HUES48 (cell line): ENCODE results near the gene PTGER2.

ENCODE experiments used
- H3K27ac ChIP-seq: one replicate; pipeline ENCODE4 v1.7.0; 2013; ENCODE audit warnings: low read depth, low read length, inconsistent platforms
- H3K27me3 ChIP-seq: 2 replicates; pipeline ENCODE4 v1.6.1; 2013; ENCODE audit warnings: mild to moderate bottlenecking, low read length; ENCODE audit not compliant: control insufficient read depth, insufficient read depth
- H3K36me3 ChIP-seq: 2 replicates; pipeline ENCODE4 v1.6.1; 2013; ENCODE audit warnings: low read length; ENCODE audit not compliant: control insufficient read depth, insufficient read depth
- H3K4me1 ChIP-seq: 2 replicates; pipeline ENCODE4 v1.6.1; 2013; ENCODE audit warnings: mild to moderate bottlenecking, low read length; ENCODE audit not compliant: control insufficient read depth, insufficient read depth
- H3K4me3 ChIP-seq: 2 replicates; pipeline ENCODE4 v1.5.1; 2013; ENCODE audit warnings: mild to moderate bottlenecking, low read depth, low read length
- H3K9ac ChIP-seq: 2 replicates; pipeline ENCODE4 v1.6.1; 2013; ENCODE audit warnings: mild to moderate bottlenecking, low read depth, low read length, moderate library complexity
- H3K9me3 ChIP-seq: 2 replicates; pipeline ENCODE4 v1.6.1; 2013; ENCODE audit warnings: low read length; ENCODE audit not compliant: control insufficient read depth, insufficient read depth

The PTGER2 gene, protein sequence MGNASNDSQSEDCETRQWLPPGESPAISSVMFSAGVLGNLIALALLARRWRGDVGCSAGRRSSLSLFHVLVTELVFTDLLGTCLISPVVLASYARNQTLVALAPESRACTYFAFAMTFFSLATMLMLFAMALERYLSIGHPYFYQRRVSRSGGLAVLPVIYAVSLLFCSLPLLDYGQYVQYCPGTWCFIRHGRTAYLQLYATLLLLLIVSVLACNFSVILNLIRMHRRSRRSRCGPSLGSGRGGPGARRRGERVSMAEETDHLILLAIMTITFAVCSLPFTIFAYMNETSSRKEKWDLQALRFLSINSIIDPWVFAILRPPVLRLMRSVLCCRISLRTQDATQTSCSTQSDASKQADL

DNA sequence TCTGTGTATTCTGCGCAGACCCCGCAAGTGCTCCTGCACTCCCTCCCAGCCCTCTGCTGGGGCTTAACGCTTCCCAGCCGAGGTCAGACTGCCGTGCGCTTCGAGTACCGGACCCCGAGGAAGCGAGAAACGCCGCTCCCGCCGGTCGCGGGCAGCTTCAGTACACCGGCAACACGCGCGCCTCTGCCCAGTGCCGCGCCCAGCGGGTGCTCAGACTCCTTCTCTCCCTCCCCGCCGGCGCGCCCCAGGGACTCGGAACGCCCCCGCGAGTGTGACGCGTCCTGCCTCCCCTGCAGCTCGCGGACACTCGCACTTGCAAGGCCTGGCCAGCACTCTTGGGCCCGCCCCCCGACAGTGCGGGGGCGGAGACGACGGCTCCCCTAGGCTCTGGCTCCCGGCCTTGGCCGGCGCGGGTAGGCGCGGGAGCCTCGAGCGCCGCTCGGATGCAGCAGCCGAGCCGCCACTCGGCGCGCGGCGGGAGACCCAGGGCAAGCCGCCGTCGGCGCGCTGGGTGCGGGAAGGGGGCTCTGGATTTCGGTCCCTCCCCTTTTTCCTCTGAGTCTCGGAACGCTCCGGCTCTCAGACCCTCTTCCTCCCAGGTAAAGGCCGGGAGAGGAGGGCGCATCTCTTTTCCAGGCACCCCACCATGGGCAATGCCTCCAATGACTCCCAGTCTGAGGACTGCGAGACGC lies at the start of gene PTGER2:
Gene PTGER2 (plus strand): TSS at position 410 of the 692 bp plus-strand sequence. CDS start 237 bp downstream, at position 647.
- H3K27me3 ChIP-seq: peaks cover 69% of the 10 kb centered on the region
- peak within 1 kb of the TSS; percentile 71 for H3K4me3 ChIP-seq
- H3K9me3 ChIP-seq: no peaks in the 10 kb centered on the region
- peak within 1 kb of the TSS; percentile 30; the same call in 1 of the 2 replicates for H3K9ac ChIP-seq
- H3K4me1 ChIP-seq: peaks cover 3% of the 10 kb centered on the region; the same call in 1 of the 2 replicates
- no peaks in the 10 kb centered on the region for H3K36me3 ChIP-seq
- H3K27ac ChIP-seq: no peak within 1 kb of the TSS

DNA sequence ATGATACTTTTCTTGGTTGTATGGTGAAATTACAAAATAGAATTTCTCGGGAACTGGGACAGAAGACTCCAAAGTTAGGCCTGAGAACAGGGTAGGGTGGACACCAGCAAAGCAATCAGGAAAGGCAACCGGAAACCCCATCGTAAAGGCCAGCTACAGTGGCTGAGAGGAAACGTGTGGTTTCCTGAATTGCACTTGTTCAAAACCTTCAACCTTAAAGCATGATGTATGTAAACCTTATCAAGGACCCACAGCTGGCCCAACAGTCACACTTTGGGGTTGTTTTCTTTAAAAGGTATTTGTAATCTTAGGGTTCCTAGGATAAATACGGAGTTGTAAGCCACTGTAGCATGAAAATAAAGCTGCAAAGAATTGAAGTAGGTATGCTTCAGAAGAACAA lies 48.9 kb upstream of the PTGER2 start:
- H3K27me3 ChIP-seq: peaks cover 60% of the 10 kb centered on the region
- no peak overlapping the region for H3K4me3 ChIP-seq
- no peaks in the 10 kb centered on the region; the same call in 1 of the 2 replicates for H3K4me1 ChIP-seq
- no peaks in the 10 kb centered on the region for H3K36me3 ChIP-seq
- H3K9ac ChIP-seq: no peak overlapping the region
- H3K9me3 ChIP-seq: no peaks in the 10 kb centered on the region
- no peak overlapping the region for H3K27ac ChIP-seq

DNA sequence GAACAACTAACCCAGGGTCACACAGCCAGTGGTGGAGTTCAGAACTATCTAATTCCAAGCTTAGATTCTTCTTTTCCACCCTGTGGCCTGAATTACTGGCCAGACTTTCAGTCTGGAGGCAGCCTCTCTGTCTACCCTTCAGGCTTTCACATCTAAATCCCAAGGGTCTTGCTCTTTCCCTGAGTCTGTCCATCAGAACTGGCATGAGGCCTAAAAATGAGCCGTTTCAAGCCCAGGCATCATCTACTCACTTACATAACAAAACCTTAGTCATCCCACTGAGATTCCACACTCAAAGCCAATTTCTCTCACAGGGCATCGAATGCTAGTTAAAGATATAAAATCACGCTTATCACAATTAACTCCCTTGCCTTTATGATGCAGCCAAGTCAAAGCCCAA lies 47.9 kb upstream of the PTGER2 start:
- no peak overlapping the region for H3K4me3 ChIP-seq
- no peak overlapping the region for H3K9ac ChIP-seq
- H3K27ac ChIP-seq: no peak overlapping the region
- no peaks in the 10 kb centered on the region; the same call in 1 of the 2 replicates for H3K4me1 ChIP-seq
- H3K9me3 ChIP-seq: no peaks in the 10 kb centered on the region
- H3K27me3 ChIP-seq: peaks cover 67% of the 10 kb centered on the region
- H3K36me3 ChIP-seq: no peaks in the 10 kb centered on the region

DNA sequence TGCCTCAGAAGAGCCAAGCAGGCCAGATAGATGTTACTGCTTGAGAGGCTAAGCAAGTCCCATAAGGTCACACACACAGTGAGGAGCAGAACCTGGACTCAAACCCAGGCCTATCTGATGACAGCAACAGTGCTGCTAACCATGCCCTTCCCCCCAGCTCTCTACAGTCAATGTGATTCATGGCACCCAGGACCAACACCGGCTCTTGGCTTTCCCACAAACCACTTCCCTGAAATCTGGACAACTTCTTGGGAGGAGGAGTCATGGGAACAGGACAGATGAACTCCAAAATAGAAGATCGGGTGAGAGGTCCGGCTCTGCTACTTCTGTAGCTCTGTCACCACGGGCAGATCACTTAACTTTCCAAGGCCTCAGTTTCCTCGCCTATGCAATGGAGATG lies 47.3 kb upstream of the PTGER2 start:
- Histone ChIP-seq H3K4me1 (no peaks in the 10 kb centered on the region; the same call in 1 of the 2 replicates), H3K27ac (no peak overlapping the region), H3K36me3 (no peaks in the 10 kb centered on the region), H3K27me3 (peaks cover 67% of the 10 kb centered on the region), H3K9me3 (no peaks in the 10 kb centered on the region), H3K9ac (no peak overlapping the region), H3K4me3 (no peak overlapping the region)

DNA sequence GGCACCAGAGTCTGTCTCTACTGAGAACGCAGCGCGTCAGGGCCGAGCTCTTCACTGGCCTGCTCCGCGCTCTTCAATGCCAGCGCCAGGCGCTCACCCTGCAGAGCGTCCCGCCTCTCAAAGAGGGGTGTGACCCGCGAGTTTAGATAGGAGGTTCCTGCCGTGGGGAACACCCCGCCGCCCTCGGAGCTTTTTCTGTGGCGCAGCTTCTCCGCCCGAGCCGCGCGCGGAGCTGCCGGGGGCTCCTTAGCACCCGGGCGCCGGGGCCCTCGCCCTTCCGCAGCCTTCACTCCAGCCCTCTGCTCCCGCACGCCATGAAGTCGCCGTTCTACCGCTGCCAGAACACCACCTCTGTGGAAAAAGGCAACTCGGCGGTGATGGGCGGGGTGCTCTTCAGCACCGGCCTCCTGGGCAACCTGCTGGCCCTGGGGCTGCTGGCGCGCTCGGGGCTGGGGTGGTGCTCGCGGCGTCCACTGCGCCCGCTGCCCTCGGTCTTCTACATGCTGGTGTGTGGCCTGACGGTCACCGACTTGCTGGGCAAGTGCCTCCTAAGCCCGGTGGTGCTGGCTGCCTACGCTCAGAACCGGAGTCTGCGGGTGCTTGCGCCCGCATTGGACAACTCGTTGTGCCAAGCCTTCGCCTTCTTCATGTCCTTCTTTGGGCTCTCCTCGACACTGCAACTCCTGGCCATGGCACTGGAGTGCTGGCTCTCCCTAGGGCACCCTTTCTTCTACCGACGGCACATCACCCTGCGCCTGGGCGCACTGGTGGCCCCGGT lies 46.4 kb upstream of the PTGER2 start, which contains the start of gene PTGDR:
Gene PTGDR (plus strand): TSS at position 198 of the 778 bp plus-strand sequence. CDS start 117 bp downstream, at position 315.
- Histone ChIP-seq H3K27ac (no peak within 1 kb of the TSS), H3K9me3 (no peaks in the 10 kb centered on the region), H3K36me3 (no peaks in the 10 kb centered on the region), H3K27me3 (peaks cover 67% of the 10 kb centered on the region), H3K4me3 (peak within 1 kb of the TSS; percentile 61), H3K9ac (no peak within 1 kb of the TSS), H3K4me1 (no peaks in the 10 kb centered on the region; the same call in 1 of the 2 replicates)

DNA sequence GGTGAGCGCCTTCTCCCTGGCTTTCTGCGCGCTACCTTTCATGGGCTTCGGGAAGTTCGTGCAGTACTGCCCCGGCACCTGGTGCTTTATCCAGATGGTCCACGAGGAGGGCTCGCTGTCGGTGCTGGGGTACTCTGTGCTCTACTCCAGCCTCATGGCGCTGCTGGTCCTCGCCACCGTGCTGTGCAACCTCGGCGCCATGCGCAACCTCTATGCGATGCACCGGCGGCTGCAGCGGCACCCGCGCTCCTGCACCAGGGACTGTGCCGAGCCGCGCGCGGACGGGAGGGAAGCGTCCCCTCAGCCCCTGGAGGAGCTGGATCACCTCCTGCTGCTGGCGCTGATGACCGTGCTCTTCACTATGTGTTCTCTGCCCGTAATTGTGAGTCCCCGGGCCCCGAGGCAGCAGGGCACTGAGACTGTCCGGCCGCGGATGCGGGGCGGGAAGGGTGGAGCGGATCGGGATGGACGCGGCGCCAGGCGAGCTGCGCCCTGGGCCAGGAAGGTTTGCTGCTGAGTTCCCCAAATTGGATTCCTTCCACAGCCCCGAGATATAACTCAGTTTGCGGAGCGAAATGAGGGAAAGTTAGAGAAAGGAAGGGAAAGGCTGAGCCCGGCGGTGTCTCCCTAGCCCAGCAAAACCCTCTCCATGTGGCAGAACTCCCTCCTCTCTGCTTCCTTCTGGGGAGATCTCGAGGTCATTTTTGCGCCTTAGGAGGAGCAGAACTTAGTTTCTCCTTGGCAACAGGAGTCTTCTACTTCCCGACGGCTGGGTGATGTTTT lies 45.6 kb upstream of the PTGER2 start:
- Histone ChIP-seq H3K9ac (no peak overlapping the region), H3K9me3 (no peaks in the 10 kb centered on the region), H3K4me1 (no peaks in the 10 kb centered on the region; the same call in 1 of the 2 replicates), H3K36me3 (no peaks in the 10 kb centered on the region), H3K4me3 (peak overlapping the region; percentile 61), H3K27ac (no peak overlapping the region), H3K27me3 (peaks cover 67% of the 10 kb centered on the region)

DNA sequence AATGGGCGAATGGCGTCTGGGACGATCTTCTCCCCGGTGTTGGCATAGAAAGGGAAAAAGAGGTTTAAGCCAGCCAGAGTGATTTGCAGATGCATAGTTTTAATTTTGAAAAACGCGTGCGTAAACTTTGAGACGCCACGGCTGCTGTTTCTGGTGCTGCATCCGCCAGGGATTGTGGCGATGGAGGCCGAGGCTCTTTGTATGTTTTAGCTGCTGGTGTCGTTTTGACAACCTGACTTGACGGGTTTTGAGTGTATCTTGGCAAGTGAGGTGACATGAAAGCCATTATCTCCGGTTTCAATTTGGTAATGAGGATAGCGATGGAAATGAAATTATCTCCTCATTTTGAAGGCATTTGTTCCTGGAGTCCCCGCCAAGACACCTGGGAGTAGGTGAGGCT lies 45.0 kb upstream of the PTGER2 start:
- Histone ChIP-seq H3K4me3 (peak overlapping the region; percentile 61), H3K9me3 (no peaks in the 10 kb centered on the region), H3K36me3 (no peaks in the 10 kb centered on the region), H3K27me3 (peaks cover 62% of the 10 kb centered on the region), H3K27ac (no peak overlapping the region), H3K9ac (no peak overlapping the region), H3K4me1 (no peaks in the 10 kb centered on the region; the same call in 1 of the 2 replicates)

DNA sequence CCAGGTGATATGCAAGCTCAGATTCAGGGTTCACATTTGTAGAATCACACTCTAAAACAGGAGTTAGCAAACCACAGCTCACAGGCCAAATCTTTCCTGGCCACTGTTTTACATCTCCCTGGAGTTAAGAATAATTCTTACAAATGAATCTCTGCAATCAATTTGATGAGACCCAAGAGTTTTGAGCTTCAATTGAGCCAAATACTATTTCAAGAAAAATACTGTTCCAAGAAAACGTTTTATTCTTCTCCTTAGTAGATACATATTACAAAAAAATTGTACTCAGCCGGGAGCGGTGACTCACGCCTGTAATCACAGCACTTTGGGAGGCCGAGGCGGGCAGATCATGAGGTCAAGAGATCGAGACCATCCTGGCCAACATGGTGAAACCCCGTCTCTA lies 44.1 kb upstream of the PTGER2 start:
- Histone ChIP-seq H3K36me3 (no peaks in the 10 kb centered on the region), H3K9ac (no peak overlapping the region), H3K27ac (no peak overlapping the region), H3K9me3 (no peaks in the 10 kb centered on the region), H3K4me1 (no peaks in the 10 kb centered on the region; the same call in 1 of the 2 replicates), H3K4me3 (no peak overlapping the region), H3K27me3 (peaks cover 58% of the 10 kb centered on the region)

DNA sequence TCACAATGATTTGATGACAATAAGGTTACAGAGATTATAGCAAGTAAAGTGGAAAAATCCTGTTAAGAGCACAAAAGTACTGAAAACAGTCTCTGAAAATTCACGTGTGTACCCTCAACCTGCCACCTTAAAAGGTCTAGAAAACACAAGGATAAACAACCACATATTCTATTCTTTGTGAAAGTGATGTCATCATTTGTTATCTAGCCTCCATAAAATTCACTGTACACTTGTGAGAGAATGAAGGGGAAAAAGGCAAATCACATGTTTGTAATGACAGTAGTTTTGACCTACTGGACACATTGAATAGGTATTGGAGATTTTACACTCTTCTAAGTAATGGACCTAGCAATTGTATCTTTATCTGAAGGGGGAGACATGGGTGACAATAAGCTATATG lies 42.6 kb upstream of the PTGER2 start:
- Histone ChIP-seq H3K27me3 (peaks cover 43% of the 10 kb centered on the region), H3K4me1 (peaks cover 4% of the 10 kb centered on the region), H3K4me3 (no peak overlapping the region), H3K9ac (no peak overlapping the region), H3K27ac (no peak overlapping the region), H3K36me3 (no peaks in the 10 kb centered on the region), H3K9me3 (no peaks in the 10 kb centered on the region)

DNA sequence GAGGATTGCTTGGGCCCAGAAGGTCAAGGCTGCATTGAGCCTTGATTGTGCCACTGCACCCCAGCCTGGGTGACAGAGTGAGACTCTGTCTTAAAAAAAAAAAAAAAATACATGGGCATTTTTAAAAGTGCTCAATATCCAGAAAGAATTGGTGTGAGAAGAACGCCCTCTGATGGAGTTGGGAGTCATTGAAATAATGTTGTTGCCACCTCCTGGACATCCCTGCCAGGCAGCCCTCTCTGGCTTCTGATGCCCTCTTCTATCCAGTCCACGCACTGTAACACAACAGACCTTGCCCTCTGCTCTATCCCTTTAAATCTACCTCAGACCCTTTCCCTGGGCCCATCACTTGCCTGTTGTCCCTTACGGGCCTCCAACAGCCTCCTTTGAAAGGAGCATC lies 41.7 kb upstream of the PTGER2 start:
- H3K9ac ChIP-seq: no peak overlapping the region
- no peak overlapping the region for H3K27ac ChIP-seq
- H3K9me3 ChIP-seq: no peaks in the 10 kb centered on the region
- peaks cover 4% of the 10 kb centered on the region for H3K4me1 ChIP-seq
- no peak overlapping the region for H3K4me3 ChIP-seq
- H3K36me3 ChIP-seq: no peaks in the 10 kb centered on the region
- peaks cover 34% of the 10 kb centered on the region for H3K27me3 ChIP-seq
